ENCODE results near the gene TRIM75.
"Not testable (repeated sequence)": the region's sequence is repeated elsewhere in the genome, so short reads cannot be mapped to it uniquely, and the experiment has no call there.

The TRIM75 gene

GRCh38 chr4:165073346-165073745, 19.7 kb downstream of the TRIM75 start:
- not testable (repeated sequence) for DNase-seq (ENCODE audit: extremely low read depth in 1 of 2, low read depth in 1 of 2)

- no peak for DNase-seq (ENCODE audit: extremely low read depth in 1 of 2, low read depth in 1 of 2)
Measured at GRCh38 chr4:165077034-165077578, 23.4 kb downstream of the TRIM75 start.

- no peak for DNase-seq (ENCODE audit: extremely low read depth in 1 of 2, low read depth in 1 of 2)
Measured at GRCh38 chr4:165079476-165079875, 25.8 kb downstream of the TRIM75 start.

GRCh38 chr4:165084787-165085186, 31.1 kb downstream of the TRIM75 start:
- DNase-seq (ENCODE audit: extremely low read depth in 1 of 2, low read depth in 1 of 2), result not testable (repeated sequence)

- DNase-seq (ENCODE audit: extremely low read depth in 1 of 2, low read depth in 1 of 2), result no peak
Measured at GRCh38 chr4:165085946-165086345, 32.3 kb downstream of the TRIM75 start.

GRCh38 chr4:165088366-165088765, 34.7 kb downstream of the TRIM75 start:
- DNase-seq (ENCODE audit: extremely low read depth in 1 of 2, low read depth in 1 of 2), result no peak

GRCh38 chr4:165092187-165092586, 38.5 kb downstream of the TRIM75 start:
- not testable (repeated sequence) for DNase-seq (ENCODE audit: extremely low read depth in 1 of 2, low read depth in 1 of 2)

GRCh38 chr4:165094873-165095272, 41.2 kb downstream of the TRIM75 start:
- DNase-seq (ENCODE audit: extremely low read depth in 1 of 2, low read depth in 1 of 2), result no peak

- DNase-seq (ENCODE audit: extremely low read depth in 1 of 2, low read depth in 1 of 2), result no peak
Measured at GRCh38 chr4:165095291-165095690, 41.6 kb downstream of the TRIM75 start.

GRCh38 chr4:165096776-165097175, 43.1 kb downstream of the TRIM75 start:
- DNase-seq (ENCODE audit: extremely low read depth in 1 of 2, low read depth in 1 of 2), result no peak

- no peak for DNase-seq (ENCODE audit: extremely low read depth in 1 of 2, low read depth in 1 of 2)
Measured at GRCh38 chr4:165101641-165102040, 48.0 kb downstream of the TRIM75 start.

GRCh38 chr4:165106518-165106917, 52.9 kb downstream of the TRIM75 start:
- DNase-seq (ENCODE audit: extremely low read depth in 1 of 2, low read depth in 1 of 2), result no peak

All from stimulated activated CD8-positive, alpha-beta memory T cell treated with anti-CD3 and anti-CD28 coated beads, Interleukin-7, amount 100 ng/mL, for 48 hours (primary cell).